Panc1 (cell line): Measurements from ENCODE around the gene PPP1R16B. TPM values are rescaled to one million over a fixed set of nuclear protein-coding genes. Genes with fewer than 3 reads are reported as not detected.

Experiments
- ATAC-seq: fragments of 200-7000 bp; cut with Tn5 transposase; 2 replicates; pipeline ENCODE4 v1.9.1; 2020; ENCODE audit warnings: mild to moderate bottlenecking, moderate library complexity
- BruUV-seq: library from RNA; stranded (reverse); fragments of 400-500 nt; replicated peaks from 2 replicates; lab custom pipeline; 2021; lab: Mats Ljungman, UMichigan
- CTCF ChIA-PET: fragments of 300-600 bp; sonication (Branson Sonifier 250); formaldehyde crosslinking; loops from one replicate; lab custom pipeline; 2022; ENCODE audit warnings: antibody characterized with exemption; lab: Charles Lee
- POLR2A ChIA-PET: fragments of 300-600 bp; sonication (Branson Sonifier 250); formaldehyde crosslinking; loops from one replicate; lab custom pipeline; 2022; ENCODE audit warnings: antibody characterized with exemption; lab: Charles Lee
- DNase-seq: peaks from one replicate; pipeline ENCODE4 v3.0.0-alpha.2; 2010; ENCODE audit warnings: low read depth, low spot score
- H3K27ac ChIP-seq: 2 replicates; pipeline ENCODE4 v1.5.1; 2011; ENCODE audit warnings: mild to moderate bottlenecking, low read length, inconsistent platforms
- H3K27me3 ChIP-seq: fragments of 200-500 bp; sonication (Bioruptor generic); 2 replicates; pipeline ENCODE4 v1.6.0; 2014; ENCODE audit warnings: low read length, inconsistent platforms; ENCODE audit not compliant: control insufficient read depth, insufficient read depth
- H3K36me3 ChIP-seq: fragments of 200-500 bp; sonication (Bioruptor generic); 2 replicates; pipeline ENCODE4 v1.5.1; 2014; ENCODE audit warnings: inconsistent platforms, mild to moderate bottlenecking, low read length, moderate library complexity; ENCODE audit not compliant: control insufficient read depth, insufficient read depth
- H3K4me1 ChIP-seq: 2 replicates; pipeline ENCODE4 v1.5.1; 2011; ENCODE audit warnings: inconsistent platforms, mild to moderate bottlenecking, low read length, moderate library complexity; ENCODE audit not compliant: control insufficient read depth, insufficient read depth
- H3K4me3 ChIP-seq, 2 experiments: 2 replicates each; pipeline ENCODE4 v1.5.1; 2011 to 2012; ENCODE audit warnings: low read depth in 2 of 2, low read length in 2 of 2, mild to moderate bottlenecking in 2 of 2, inconsistent platforms in 1 of 2, moderate library complexity in 1 of 2
- H3K9me3 ChIP-seq: fragments of 200-500 bp; sonication (Bioruptor generic); 2 replicates; pipeline ENCODE4 v1.5.1; 2014; ENCODE audit warnings: low read depth, mild to moderate bottlenecking, inconsistent platforms, low read length, moderate library complexity; ENCODE audit not compliant: control insufficient read depth, insufficient read depth
- CTCF ChIP-seq: fragments of 450-650 bp; IDR thresholded peaks from 2 replicates; pipeline ENCODE4 v1.5.1; 2017; ENCODE audit warnings: mild to moderate bottlenecking
- POLR2AphosphoS5 ChIP-seq: IDR thresholded peaks from 2 replicates; pipeline ENCODE4 v1.6.1; 2012; ENCODE audit warnings: mild to moderate bottlenecking, low read depth, low read length, moderate library complexity
- REST ChIP-seq, 2 experiments: IDR thresholded peaks; 2 replicates each; pipeline ENCODE4 v1.6.1; 2011 to 2012; ENCODE audit warnings: low read depth in 2 of 2, control low read depth in 1 of 2, low read length in 1 of 2, mild to moderate bottlenecking in 1 of 2, moderate library complexity in 1 of 2; ENCODE audit not compliant: insufficient read depth in 1 of 2
- SIN3A ChIP-seq: IDR thresholded peaks from 2 replicates; pipeline ENCODE4 v1.6.1; 2012; ENCODE audit warnings: low read depth, mild to moderate bottlenecking, low read length, moderate library complexity, borderline replicate concordance; ENCODE audit not compliant: insufficient read depth
- TCF7L2 ChIP-seq: IDR thresholded peaks from 2 replicates; pipeline ENCODE4 v1.6.1; 2011; ENCODE audit warnings: mild to moderate bottlenecking, low read depth, low read length, inconsistent platforms
- in situ Hi-C: cut with HindIII; loops from 2 replicates; pipeline ENCODE4 v1.10.0; 2016; ENCODE audit warnings: low sequenced_read_pairs, low pct_unique_long_range_greater_than_20kb
- intact Hi-C: fragments of 100-400 bp; cut with micrococcal nuclease; formaldehyde crosslinking; loops from one replicate; pipeline ENCODE4 v1.10.0; 2022; ENCODE audit not compliant: unreplicated experiment
- total RNA-seq: library from RNA; stranded (reverse); gene quantifications from one replicate; pipeline ENCODE4 v1.2.1, GENCODE V29; 2021; ENCODE audit not compliant: unreplicated experiment

PPP1R16B gene
- total RNA-seq, 1 experiment from 2014 or later, result 0.92 TPM

DNA sequence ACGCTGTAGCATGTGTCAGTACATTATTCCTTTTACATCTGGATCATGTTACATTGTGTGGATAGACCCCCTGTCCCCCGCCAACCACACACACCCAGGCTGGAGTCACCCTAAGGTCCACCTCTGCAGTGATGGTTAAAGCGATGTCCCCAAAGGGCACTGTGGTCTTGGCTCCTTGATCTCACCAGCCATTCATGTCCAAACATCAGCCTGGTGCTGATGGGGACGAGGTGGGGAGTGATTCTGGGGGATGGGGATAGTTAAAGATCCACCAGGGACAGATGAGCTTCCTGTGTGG is 61.5 kb downstream of the PPP1R16B start:
- no peaks in the 10 kb centered on the region for H3K4me1 ChIP-seq
- CTCF ChIA-PET, result no interaction called here
- TF ChIP-seq POLR2AphosphoS5 (no peak), CTCF (no peak), REST (IDR thresholded peaks at IDR 0.05; ENCODE audit: insufficient read depth in 1 of 2, low read depth in 2 of 2, low read length in 1 of 2) (no peak), SIN3A (no peak), TCF7L2 (no peak)
- no TSS peak for BruUV-seq
- H3K4me3 ChIP-seq, result no peak overlapping the region
- DNase-seq (no peak), ATAC-seq (no peak)
- no peaks in the 10 kb centered on the region for H3K27me3 ChIP-seq
- intact Hi-C loops (no loop called here), in situ Hi-C loops (no loop called here)
- H3K27ac ChIP-seq, result no peak overlapping the region
- H3K9me3 ChIP-seq, result no peaks in the 10 kb centered on the region
- POLR2A ChIA-PET, result no interaction called here
- H3K36me3 ChIP-seq, result no peaks in the 10 kb centered on the region

- H3K4me1 ChIP-seq, result peaks cover 3% of the 10 kb centered on the region; the same call in 1 of the 2 replicates
- BruUV-seq, result no TSS peak
- ChIA-PET POLR2A (no interaction called here), CTCF (no interaction called here)
- DNase-seq (no peak), ATAC-seq (no peak; the same call in 1 of the 2 replicates)
- no peak overlapping the region for H3K4me3 ChIP-seq
- H3K9me3 ChIP-seq, result no peaks in the 10 kb centered on the region
- TF ChIP-seq SIN3A (no peak), REST (IDR thresholded peaks at IDR 0.05; ENCODE audit: insufficient read depth in 1 of 2, low read depth in 2 of 2, low read length in 1 of 2) (no peak)
- in situ Hi-C loops, result no loop called here
- H3K27ac ChIP-seq, result no peak overlapping the region
- no peaks in the 10 kb centered on the region for H3K27me3 ChIP-seq
- intact Hi-C loops, result no loop called here
- H3K36me3 ChIP-seq, result no peaks in the 10 kb centered on the region
These were observed 65.4 kb downstream of the PPP1R16B start for GRCh38 chr20:38870733-38871559.
